NK-92 (cell line): ENCODE data around the gene MEIKIN.

Experiments used
- DNase-seq: peaks from one replicate; lab custom pipeline; 2025; ENCODE audit not compliant: unreplicated experiment; lab: John Stamatoyannopoulos, UW

The MEIKIN gene

GRCh38 chr5:131945551-131946168 is at the start of gene MEIKIN:
MEIKIN (minus strand) TSS chr5:131945663; CDS start chr5:131945505, 158 bp downstream.
- DNase-seq: no peak

GRCh38 chr5:131994533-131995226 is 49.2 kb upstream of the MEIKIN start:
- no peak for DNase-seq

GRCh38 chr5:131994090-131994489 is 48.6 kb upstream of the MEIKIN start:
- no peak for DNase-seq

- DNase-seq: no peak
Measured at GRCh38 chr5:131993676-131994075, 48.2 kb upstream of the MEIKIN start.

- no peak for DNase-seq
Measured at GRCh38 chr5:131992370-131992769, 46.9 kb upstream of the MEIKIN start.

- no peak for DNase-seq
Measured at GRCh38 chr5:131991593-131992324, 46.3 kb upstream of the MEIKIN start.

GRCh38 chr5:131990716-131991115 is 45.3 kb upstream of the MEIKIN start:
- DNase-seq: no peak

GRCh38 chr5:131988601-131989000 is 43.1 kb upstream of the MEIKIN start:
- DNase-seq: no peak

GRCh38 chr5:131987251-131987650 is 41.8 kb upstream of the MEIKIN start:
- no peak for DNase-seq

- no peak for DNase-seq
Measured at GRCh38 chr5:131986161-131986912, 40.9 kb upstream of the MEIKIN start.

- DNase-seq: no peak
Measured at GRCh38 chr5:131984956-131985665, 39.6 kb upstream of the MEIKIN start.

- no peak for DNase-seq
Measured at GRCh38 chr5:131983244-131983771, 37.8 kb upstream of the MEIKIN start.

GRCh38 chr5:131981516-131981915 is 36.1 kb upstream of the MEIKIN start:
- no peak for DNase-seq

- no peak for DNase-seq
Measured at GRCh38 chr5:131980696-131981095, 35.2 kb upstream of the MEIKIN start.

- DNase-seq: no peak
Measured at GRCh38 chr5:131979816-131980215, 34.4 kb upstream of the MEIKIN start.

GRCh38 chr5:131977212-131977604 is 31.7 kb upstream of the MEIKIN start:
- no peak for DNase-seq

GRCh38 chr5:131976414-131977211 is 31.1 kb upstream of the MEIKIN start:
- DNase-seq: no peak

GRCh38 chr5:131974956-131975726 is 29.7 kb upstream of the MEIKIN start:
- DNase-seq: no peak

- no peak for DNase-seq
Measured at GRCh38 chr5:131974622-131974955, 29.1 kb upstream of the MEIKIN start.
